Thyroid gland (tissue), 4 donors: Measurements from ENCODE around the gene ALG13.

Experiments
- POLR2A ChIP-seq, 2 donors: fragments of 450-650 bp; IDR thresholded peaks; one replicate each; pipeline ENCODE4 v1.6.1; 2017; ENCODE audit warnings: antibody characterized with exemption in 2 of 2, mild to moderate bottlenecking in 2 of 2, moderate library complexity in 1 of 2
- TF ChIP-seq, protein P1 (sequence below), 6 experiments: fragments of 200-600 bp in 3 of 6; fragments of 450-650 bp in 3 of 6; sonication (generic) in 3 of 6; IDR thresholded peaks; one replicate each; pipeline ENCODE4 v1.5.1; 2016 to 2019; ENCODE audit warnings: antibody characterized with exemption in 6 of 6, mild to moderate bottlenecking in 2 of 6, inconsistent platforms in 1 of 6, moderate library complexity in 1 of 6

DNA sequence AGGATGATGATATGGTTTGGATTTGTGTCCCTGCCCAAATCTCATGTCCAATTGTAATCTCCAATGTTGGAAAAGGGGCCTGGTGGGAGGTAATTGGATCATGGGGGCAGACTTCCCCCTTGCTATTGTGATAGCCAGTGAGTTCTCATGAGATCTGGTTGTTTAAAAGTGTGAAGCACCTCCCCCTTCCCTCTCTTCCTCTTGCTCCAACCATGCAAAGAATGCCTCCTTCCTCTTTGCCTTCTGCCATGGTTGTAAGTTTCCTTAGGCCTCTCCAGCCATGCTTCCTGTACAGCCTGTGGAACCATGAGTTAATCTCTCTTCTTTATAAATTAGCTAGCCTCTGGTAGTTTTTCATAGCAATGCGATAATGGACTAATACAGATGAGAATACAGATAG is 19.7 kb upstream of the ALG13 start:
- no peak for TF ChIP-seq POLR2A (IDR thresholded peaks at IDR 0.05)
- TF ChIP-seq, protein P1, sequence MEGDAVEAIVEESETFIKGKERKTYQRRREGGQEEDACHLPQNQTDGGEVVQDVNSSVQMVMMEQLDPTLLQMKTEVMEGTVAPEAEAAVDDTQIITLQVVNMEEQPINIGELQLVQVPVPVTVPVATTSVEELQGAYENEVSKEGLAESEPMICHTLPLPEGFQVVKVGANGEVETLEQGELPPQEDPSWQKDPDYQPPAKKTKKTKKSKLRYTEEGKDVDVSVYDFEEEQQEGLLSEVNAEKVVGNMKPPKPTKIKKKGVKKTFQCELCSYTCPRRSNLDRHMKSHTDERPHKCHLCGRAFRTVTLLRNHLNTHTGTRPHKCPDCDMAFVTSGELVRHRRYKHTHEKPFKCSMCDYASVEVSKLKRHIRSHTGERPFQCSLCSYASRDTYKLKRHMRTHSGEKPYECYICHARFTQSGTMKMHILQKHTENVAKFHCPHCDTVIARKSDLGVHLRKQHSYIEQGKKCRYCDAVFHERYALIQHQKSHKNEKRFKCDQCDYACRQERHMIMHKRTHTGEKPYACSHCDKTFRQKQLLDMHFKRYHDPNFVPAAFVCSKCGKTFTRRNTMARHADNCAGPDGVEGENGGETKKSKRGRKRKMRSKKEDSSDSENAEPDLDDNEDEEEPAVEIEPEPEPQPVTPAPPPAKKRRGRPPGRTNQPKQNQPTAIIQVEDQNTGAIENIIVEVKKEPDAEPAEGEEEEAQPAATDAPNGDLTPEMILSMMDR (IDR thresholded peaks at IDR 0.05), result no peak
